Caco-2 (cell line): ENCODE data around the gene MAPKAP1. TPM values are rescaled to one million over a fixed set of nuclear protein-coding genes. Genes with fewer than 3 reads are reported as not detected.

Experiments
- BruUV-seq: library from RNA; stranded (reverse); fragments of 400-500 nt; replicated peaks from 2 replicates; lab custom pipeline; 2021; lab: Mats Ljungman, UMichigan
- CTCF ChIA-PET: fragments of 300-600 bp; sonication (Branson Sonifier 250); formaldehyde crosslinking; loops from one replicate; lab custom pipeline; 2022; ENCODE audit warnings: antibody characterized with exemption; lab: Charles Lee
- POLR2A ChIA-PET: fragments of 300-600 bp; sonication (Branson Sonifier 250); formaldehyde crosslinking; loops from one replicate; lab custom pipeline; 2022; ENCODE audit warnings: antibody characterized with exemption; lab: Charles Lee
- DNase-seq, 2 experiments: peaks; one replicate each; pipeline versions ENCODE4 v3.0.0 to v3.0.0-alpha.2; 2020 to 2022
- H3K27me3 ChIP-seq: replicated peaks from 2 replicates; pipeline ENCODE4 v1.6.0; 2011; ENCODE audit warnings: low read length; ENCODE audit not compliant: control insufficient read depth, insufficient read depth
- H3K36me3 ChIP-seq: 2 replicates; pipeline ENCODE4 v1.5.1; 2011; ENCODE audit warnings: low read length; ENCODE audit not compliant: control insufficient read depth, insufficient read depth
- H3K4me1 ChIP-seq: fragments of 250-450 bp; sonication (Bioruptor Pico); 2 replicates; pipeline ENCODE4 v1.5.1; 2020; ENCODE audit warnings: mild to moderate bottlenecking
- H3K4me3 ChIP-seq: 2 replicates; pipeline ENCODE4 v1.5.1; 2011; ENCODE audit warnings: low read depth, mild to moderate bottlenecking, control low read depth, low read length
- H3K9me3 ChIP-seq: fragments of 250-450 bp; sonication (Bioruptor Pico); 2 replicates; pipeline ENCODE4 v1.5.1; 2020; ENCODE audit warnings: mild to moderate bottlenecking, moderate library complexity
- H3K27ac Mint-ChIP-seq: one replicate; pipeline ENCODE4 v1.8.0; 2022; ENCODE audit warnings: mixed read lengths; ENCODE audit not compliant: unreplicated experiment
- H3K27me3 Mint-ChIP-seq: one replicate; pipeline ENCODE4 v1.8.0; 2022; ENCODE audit warnings: mixed read lengths; ENCODE audit not compliant: insufficient read depth, unreplicated experiment
- H3K36me3 Mint-ChIP-seq: one replicate; pipeline ENCODE4 v1.8.0; 2022; ENCODE audit warnings: mild to moderate bottlenecking, mixed read lengths; ENCODE audit not compliant: insufficient read depth, unreplicated experiment
- H3K4me1 Mint-ChIP-seq: one replicate; pipeline ENCODE4 v1.8.0; 2022; ENCODE audit warnings: low read depth, mixed read lengths; ENCODE audit not compliant: unreplicated experiment
- H3K4me3 Mint-ChIP-seq: one replicate; pipeline ENCODE4 v1.8.0; 2022; ENCODE audit warnings: mild to moderate bottlenecking, moderate library complexity, mixed read lengths; ENCODE audit not compliant: unreplicated experiment
- H3K9me3 Mint-ChIP-seq: one replicate; pipeline ENCODE4 v1.8.0; 2022; ENCODE audit warnings: mixed read lengths; ENCODE audit not compliant: unreplicated experiment
- CTCF ChIP-seq, 2 experiments: fragments of 200-600 bp in 1 of 2; IDR thresholded peaks; 1 replicate in 1 of 2; 2 replicates in 1 of 2; pipeline versions ENCODE4 v1.5.1 to v1.8.0; 2011 to 2022; ENCODE audit warnings: antibody characterized with exemption in 1 of 2, control low read depth in 1 of 2, inconsistent platforms in 1 of 2, low read depth in 1 of 2, low read length in 1 of 2, mild to moderate bottlenecking in 1 of 2, moderate library complexity in 1 of 2; ENCODE audit not compliant: insufficient read depth in 1 of 2, severe bottlenecking in 1 of 2, unreplicated experiment in 1 of 2
- intact Hi-C: fragments of 100-400 bp; cut with micrococcal nuclease; formaldehyde crosslinking; loops from one replicate; pipeline ENCODE4 v1.10.0; 2022; ENCODE audit not compliant: unreplicated experiment
- total RNA-seq: library from RNA; stranded (reverse); gene quantifications from 2 replicates; pipeline ENCODE4 v1.2.3, GENCODE V29; 2022

MAPKAP1 gene
- total RNA-seq, 1 experiment from 2014 or later, result 70.0 TPM

DNA sequence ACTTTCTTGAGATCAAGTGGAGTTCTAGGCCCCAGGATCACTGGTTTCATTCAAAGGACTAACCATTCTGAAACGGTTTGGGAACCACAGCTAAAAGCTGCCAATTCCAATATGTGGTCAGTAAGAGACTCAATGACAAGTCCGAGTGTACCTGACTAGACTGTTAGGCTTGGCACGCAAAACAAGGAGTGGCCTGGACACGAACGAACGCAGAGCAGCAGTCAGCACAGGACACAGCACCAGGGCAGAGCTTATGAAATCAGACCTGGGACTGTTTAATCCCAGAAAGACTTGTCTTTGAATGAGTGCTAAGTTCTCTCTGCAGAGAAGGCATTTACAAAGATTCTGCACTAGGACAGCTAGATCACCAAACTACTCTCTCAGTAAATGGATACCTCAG is 231.6 kb downstream of the MAPKAP1 start:
- H3K36me3 Mint-ChIP-seq, result peaks cover 21% of the 10 kb centered on the region
- no TSS peak for BruUV-seq
- H3K4me3 Mint-ChIP-seq, result no peak overlapping the region
- H3K27me3 Mint-ChIP-seq, result no peaks in the 10 kb centered on the region
- no peak overlapping the region for H3K27ac Mint-ChIP-seq
- no peaks in the 10 kb centered on the region for H3K4me1 Mint-ChIP-seq
- Histone ChIP-seq H3K4me3 (no peak overlapping the region), H3K36me3 (no peaks in the 10 kb centered on the region), H3K9me3 (no peaks in the 10 kb centered on the region), H3K4me1 (peaks cover 4% of the 10 kb centered on the region; the same call in 1 of the 2 replicates), H3K27me3 (no peaks in the 10 kb centered on the region)
- H3K9me3 Mint-ChIP-seq, result no peaks in the 10 kb centered on the region
- intact Hi-C loops, result no loop called here
- POLR2A ChIA-PET, result no interaction called here
- CTCF ChIA-PET, result no interaction called here
- no peak for TF ChIP-seq CTCF (IDR thresholded peaks at IDR 0.05; ENCODE audit: insufficient read depth in 1 of 2, low read depth in 1 of 2, low read length in 1 of 2, severe bottlenecking in 1 of 2, unreplicated experiment in 1 of 2)
- no peak for DNase-seq

DNA sequence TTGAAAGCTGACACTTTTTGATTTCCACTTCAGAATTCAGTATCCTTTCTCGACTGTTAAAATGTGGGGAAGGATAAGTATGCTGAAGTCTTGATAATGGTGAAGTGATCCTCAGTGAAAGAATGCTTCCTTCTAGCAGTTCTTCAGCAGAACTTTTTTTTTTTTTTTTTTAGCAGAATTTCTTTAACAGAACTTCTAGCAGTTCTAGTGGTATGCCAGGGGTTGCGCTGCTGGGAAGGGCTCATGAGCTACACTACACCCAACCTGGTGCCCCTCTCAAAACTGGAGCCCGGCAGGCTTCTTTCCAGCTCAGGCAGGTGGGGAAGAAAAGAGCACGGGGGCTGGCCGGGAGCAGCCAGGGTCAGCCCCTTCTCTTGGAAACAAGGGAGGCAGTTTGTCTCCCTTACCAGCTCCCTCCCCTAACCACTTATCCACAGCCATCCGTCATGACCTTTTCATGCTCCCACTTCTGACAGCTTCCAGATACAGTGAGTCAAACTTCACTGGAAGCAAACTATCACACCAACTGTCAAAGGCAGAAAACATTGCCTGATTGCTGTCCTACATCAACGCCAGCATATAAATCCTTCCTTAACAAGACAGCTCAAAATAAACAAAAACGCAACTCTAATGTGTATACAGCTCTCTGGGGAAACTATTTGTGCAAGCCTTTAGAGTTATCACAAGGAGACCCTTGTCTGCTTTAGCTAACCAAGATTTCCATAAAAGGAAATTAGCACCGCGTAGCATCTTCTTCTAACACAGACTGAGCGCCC is 233.9 kb downstream of the MAPKAP1 start:
- no TSS peak for BruUV-seq
- ChIA-PET CTCF (interaction anchor here (0.7 kb wide), 2 partner anchors 60 to 353 kb away, joined by 3 to 4 read pairs; no protein-coding TSS in a partner anchor), POLR2A (no interaction called here)
- intact Hi-C loops, result no loop called here
- no peak overlapping the region for H3K4me3 Mint-ChIP-seq
- H3K4me1 Mint-ChIP-seq, result no peaks in the 10 kb centered on the region
- no peaks in the 10 kb centered on the region for H3K9me3 ChIP-seq
- no peak overlapping the region for H3K4me3 ChIP-seq
- no peaks in the 10 kb centered on the region for H3K9me3 Mint-ChIP-seq
- H3K27me3 Mint-ChIP-seq, result no peaks in the 10 kb centered on the region
- no peak for DNase-seq
- no peaks in the 10 kb centered on the region for H3K4me1 ChIP-seq
- no peaks in the 10 kb centered on the region for H3K36me3 ChIP-seq
- H3K27me3 ChIP-seq, result no peaks in the 10 kb centered on the region
- TF ChIP-seq CTCF (IDR thresholded peaks at IDR 0.05; ENCODE audit: insufficient read depth in 1 of 2, low read depth in 1 of 2, low read length in 1 of 2, severe bottlenecking in 1 of 2, unreplicated experiment in 1 of 2), result peak in 1 of 2 experiments; percentile 10
- peaks cover 12% of the 10 kb centered on the region for H3K36me3 Mint-ChIP-seq
- H3K27ac Mint-ChIP-seq, result peak overlapping the region; percentile 54

DNA sequence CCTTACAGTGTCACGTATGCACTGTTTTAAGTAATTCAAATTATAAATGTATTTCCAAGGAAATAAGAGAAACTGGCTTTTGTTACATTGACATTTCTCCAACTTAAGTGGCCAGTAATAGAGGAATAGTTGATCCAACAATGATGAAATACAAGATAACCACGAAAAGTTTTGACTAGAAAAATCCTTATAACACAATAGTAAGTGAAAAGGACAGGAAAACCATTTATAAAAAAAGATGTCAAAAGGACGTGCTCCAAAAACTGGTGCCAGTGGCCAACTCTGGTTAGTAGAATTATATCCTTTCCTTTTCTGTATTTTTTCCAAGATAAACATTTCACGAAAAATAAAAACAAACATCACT is 234.5 kb downstream of the MAPKAP1 start:
- no peak for TF ChIP-seq CTCF (IDR thresholded peaks at IDR 0.05; ENCODE audit: insufficient read depth in 1 of 2, low read depth in 1 of 2, low read length in 1 of 2, severe bottlenecking in 1 of 2, unreplicated experiment in 1 of 2)
- Mint-ChIP-seq H3K4me1 (no peaks in the 10 kb centered on the region), H3K4me3 (no peak overlapping the region), H3K9me3 (no peaks in the 10 kb centered on the region), H3K36me3 (peaks cover 6% of the 10 kb centered on the region), H3K27ac (no peak overlapping the region), H3K27me3 (no peaks in the 10 kb centered on the region)
- H3K36me3 ChIP-seq, result no peaks in the 10 kb centered on the region
- H3K4me3 ChIP-seq, result no peak overlapping the region
- H3K9me3 ChIP-seq, result no peaks in the 10 kb centered on the region
- no TSS peak for BruUV-seq
- H3K4me1 ChIP-seq, result no peaks in the 10 kb centered on the region
- ChIA-PET CTCF (no interaction called here), POLR2A (interaction anchor here (0.6 kb wide), 1 partner anchor 273 kb away, joined by 3 read pairs; no protein-coding TSS in a partner anchor)
- no peaks in the 10 kb centered on the region for H3K27me3 ChIP-seq
- DNase-seq, result no peak
- intact Hi-C loops, result no loop called here
